Measurements from ENCODE around the gene TMEM219.
"Not testable (repeated sequence)": the region's sequence is repeated elsewhere in the genome, so short reads cannot be mapped to it uniquely, and the experiment has no call there.

TMEM219 gene

GRCh38 chr16:30011714-30012504 is 50.0 kb downstream of the TMEM219 start:
- DNase-seq (ENCODE audit: low read depth) = no peak

GRCh38 chr16:30012598-30012997 is 50.7 kb downstream of the TMEM219 start:
- DNase-seq (ENCODE audit: low read depth) = not testable (repeated sequence)

- not testable (repeated sequence) for DNase-seq (ENCODE audit: low read depth)
Measured at GRCh38 chr16:30015450-30015849, 53.6 kb downstream of the TMEM219 start.

GRCh38 chr16:30016555-30017276 is 54.8 kb downstream of the TMEM219 start:
- DNase-seq (ENCODE audit: low read depth) = no peak

- no peak for DNase-seq (ENCODE audit: low read depth)
Measured at GRCh38 chr16:30017277-30017656, 55.4 kb downstream of the TMEM219 start.

GRCh38 chr16:30017937-30018336 is 56.1 kb downstream of the TMEM219 start:
- DNase-seq (ENCODE audit: low read depth) = not testable (repeated sequence)

- DNase-seq (ENCODE audit: low read depth) = no peak
Measured at GRCh38 chr16:30018731-30019158, 56.9 kb downstream of the TMEM219 start.
